Measurements from ENCODE around the gene EAPP. TPM values are rescaled to one million over a fixed set of nuclear protein-coding genes. Genes with fewer than 3 reads are reported as not detected.

Gene EAPP
- total RNA-seq, 3 donors from 2014 or later (not counting 1 experiment from before 2014, with no cell fraction given), result 70.5 to 96.6 (median 76.1) TPM

GRCh38 chr14:34466691-34467090, 72.8 kb downstream of the EAPP start:
- intact Hi-C loops (cut with micrococcal nuclease), result no loop called here
- Histone ChIP-seq H3K4me1 (ENCODE audit: control insufficient read depth, insufficient read depth, low read length) (peaks cover 7% of the 10 kb centered on the region), H3K36me3 (ENCODE audit: control insufficient read depth, insufficient read depth, low read length) (no peaks in the 10 kb centered on the region), H3K27me3 (ENCODE audit: control insufficient read depth, insufficient read depth, low read length) (no peaks in the 10 kb centered on the region), H3K27ac (ENCODE audit: low read length) (no peak overlapping the region), H3K4me3 (ENCODE audit: low read length) (no peak overlapping the region), H3K9me3 (ENCODE audit: control insufficient read depth, insufficient read depth, low read length) (no peaks in the 10 kb centered on the region)
- H3K4me3 Mint-ChIP-seq, result no peak overlapping the region
- no peaks in the 10 kb centered on the region for H3K27me3 Mint-ChIP-seq (ENCODE audit: low read depth in 2 of 2)
- H3K27ac Mint-ChIP-seq, result no peak overlapping the region
- no peaks in the 10 kb centered on the region for H3K9me3 Mint-ChIP-seq
- peaks cover 0 to 6% of the 10 kb centered on the region in 2 donors for H3K4me1 Mint-ChIP-seq
- 90% methylated on average over 2 of the region's 2 CpGs for WGBS (ENCODE audit: insufficient coverage)
- DNase-seq, result no peak
- TF ChIP-seq CTCF (IDR thresholded peaks at IDR 0.05), result no peak
- no peaks in the 10 kb centered on the region for H3K36me3 Mint-ChIP-seq
- no peak for ATAC-seq

Other genes starting within 250 kb of the EAPP start
- 1 to 10 TPM; 3.2 to 4.9 (median 4.9) TPM for gene SPTSSA, start 77.5 kb downstream of the EAPP start, total RNA-seq
- gene SNX6, start 90.4 kb upstream of the EAPP start, total RNA-seq, result 10 to 100 TPM; 62.6 to 77.7 (median 67.1) TPM
- gene CFL2, start 174.9 kb upstream of the EAPP start, total RNA-seq, result 10 to 100 TPM; 22.5 to 30.3 (median 25.7) TPM